ENCODE data around the gene HSPB2. TPM values are rescaled to one million over a fixed set of nuclear protein-coding genes. Genes with fewer than 3 reads are reported as not detected.

The HSPB2 gene
- total RNA-seq, 1 donor = 1.5 TPM

DNA sequence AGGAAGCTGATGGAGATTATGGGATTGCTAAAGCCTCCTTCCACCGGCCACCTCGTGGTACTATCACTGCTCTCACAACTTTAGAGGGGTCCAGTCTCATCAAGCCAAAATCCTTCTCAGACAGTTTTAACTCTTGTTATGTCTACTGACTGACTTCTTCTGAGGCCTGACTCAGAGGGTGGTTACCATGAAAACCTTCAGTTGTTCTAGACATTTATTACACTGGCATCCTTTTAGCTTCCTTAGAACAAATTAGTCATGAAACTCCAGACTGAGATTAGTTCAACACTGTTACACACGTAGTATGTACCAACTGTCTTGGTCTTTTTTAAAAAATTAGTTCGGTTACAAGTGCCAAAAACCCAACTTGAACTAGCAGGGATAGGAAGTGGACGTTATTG, 32.1 kb downstream of the HSPB2 start:
- H3K4me3 ChIP-seq (ENCODE audit: low read depth, low read length) = no peak overlapping the region
- TF ChIP-seq, protein P1, sequence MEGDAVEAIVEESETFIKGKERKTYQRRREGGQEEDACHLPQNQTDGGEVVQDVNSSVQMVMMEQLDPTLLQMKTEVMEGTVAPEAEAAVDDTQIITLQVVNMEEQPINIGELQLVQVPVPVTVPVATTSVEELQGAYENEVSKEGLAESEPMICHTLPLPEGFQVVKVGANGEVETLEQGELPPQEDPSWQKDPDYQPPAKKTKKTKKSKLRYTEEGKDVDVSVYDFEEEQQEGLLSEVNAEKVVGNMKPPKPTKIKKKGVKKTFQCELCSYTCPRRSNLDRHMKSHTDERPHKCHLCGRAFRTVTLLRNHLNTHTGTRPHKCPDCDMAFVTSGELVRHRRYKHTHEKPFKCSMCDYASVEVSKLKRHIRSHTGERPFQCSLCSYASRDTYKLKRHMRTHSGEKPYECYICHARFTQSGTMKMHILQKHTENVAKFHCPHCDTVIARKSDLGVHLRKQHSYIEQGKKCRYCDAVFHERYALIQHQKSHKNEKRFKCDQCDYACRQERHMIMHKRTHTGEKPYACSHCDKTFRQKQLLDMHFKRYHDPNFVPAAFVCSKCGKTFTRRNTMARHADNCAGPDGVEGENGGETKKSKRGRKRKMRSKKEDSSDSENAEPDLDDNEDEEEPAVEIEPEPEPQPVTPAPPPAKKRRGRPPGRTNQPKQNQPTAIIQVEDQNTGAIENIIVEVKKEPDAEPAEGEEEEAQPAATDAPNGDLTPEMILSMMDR (IDR thresholded peaks at IDR 0.05; ENCODE audit: insufficient read depth, low read length) = no peak
- peak; percentile 81 for DNase-seq (ENCODE audit: low read depth)

DNA sequence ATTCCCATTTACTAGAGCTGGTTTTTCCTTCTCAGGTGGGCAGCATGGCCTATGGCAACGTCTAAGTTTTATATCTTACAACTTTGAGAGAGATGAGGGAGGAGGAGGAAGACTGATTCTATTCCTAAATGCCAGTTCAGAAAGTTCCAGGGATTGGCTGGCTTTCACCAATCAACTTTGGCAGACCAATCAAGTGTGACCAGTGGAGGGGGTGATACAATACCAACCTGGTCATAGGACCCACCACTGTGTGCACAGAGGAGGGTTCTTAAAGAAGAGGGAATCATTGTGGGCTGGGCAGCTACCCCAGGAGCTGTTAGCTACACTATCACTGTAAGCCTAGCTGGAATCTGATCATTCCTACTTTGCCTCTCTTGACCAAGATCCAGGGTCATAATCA, 32.7 kb downstream of the HSPB2 start:
- TF ChIP-seq, protein P1 (IDR thresholded peaks at IDR 0.05; ENCODE audit: insufficient read depth, low read length) = no peak
- DNase-seq (ENCODE audit: low read depth) = no peak
- H3K4me3 ChIP-seq (ENCODE audit: low read depth, low read length) = no peak overlapping the region

GRCh38 chr11:111946499-111946898, 34.0 kb downstream of the HSPB2 start:
- TF ChIP-seq, protein P1 (IDR thresholded peaks at IDR 0.05; ENCODE audit: insufficient read depth, low read length) = no peak
- DNase-seq (ENCODE audit: low read depth) = no peak
- no peak overlapping the region for H3K4me3 ChIP-seq (ENCODE audit: low read depth, low read length)

DNA sequence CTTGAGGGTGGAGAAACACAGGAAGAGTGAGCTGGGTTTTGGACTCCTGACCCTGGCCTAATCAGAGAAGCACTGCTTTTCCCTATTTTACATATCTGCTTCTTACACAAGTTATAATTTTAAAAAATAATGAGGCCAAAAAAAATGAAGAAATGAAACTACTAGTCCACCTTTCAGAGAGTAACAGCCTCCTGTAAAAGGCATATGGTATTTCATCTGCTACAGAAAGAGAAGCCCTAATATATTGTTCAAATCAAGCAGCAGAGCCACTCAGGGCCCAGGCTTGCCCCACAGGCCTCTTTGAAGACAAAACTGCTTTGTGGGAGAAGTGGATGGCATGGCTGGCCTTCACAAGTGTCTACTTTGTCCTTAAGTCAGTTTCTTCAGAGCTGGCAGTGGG, 34.6 kb downstream of the HSPB2 start:
- no peak for DNase-seq (ENCODE audit: low read depth)
- H3K4me3 ChIP-seq (ENCODE audit: low read depth, low read length) = no peak overlapping the region
- TF ChIP-seq, protein P1 (IDR thresholded peaks at IDR 0.05; ENCODE audit: insufficient read depth, low read length) = no peak

DNA sequence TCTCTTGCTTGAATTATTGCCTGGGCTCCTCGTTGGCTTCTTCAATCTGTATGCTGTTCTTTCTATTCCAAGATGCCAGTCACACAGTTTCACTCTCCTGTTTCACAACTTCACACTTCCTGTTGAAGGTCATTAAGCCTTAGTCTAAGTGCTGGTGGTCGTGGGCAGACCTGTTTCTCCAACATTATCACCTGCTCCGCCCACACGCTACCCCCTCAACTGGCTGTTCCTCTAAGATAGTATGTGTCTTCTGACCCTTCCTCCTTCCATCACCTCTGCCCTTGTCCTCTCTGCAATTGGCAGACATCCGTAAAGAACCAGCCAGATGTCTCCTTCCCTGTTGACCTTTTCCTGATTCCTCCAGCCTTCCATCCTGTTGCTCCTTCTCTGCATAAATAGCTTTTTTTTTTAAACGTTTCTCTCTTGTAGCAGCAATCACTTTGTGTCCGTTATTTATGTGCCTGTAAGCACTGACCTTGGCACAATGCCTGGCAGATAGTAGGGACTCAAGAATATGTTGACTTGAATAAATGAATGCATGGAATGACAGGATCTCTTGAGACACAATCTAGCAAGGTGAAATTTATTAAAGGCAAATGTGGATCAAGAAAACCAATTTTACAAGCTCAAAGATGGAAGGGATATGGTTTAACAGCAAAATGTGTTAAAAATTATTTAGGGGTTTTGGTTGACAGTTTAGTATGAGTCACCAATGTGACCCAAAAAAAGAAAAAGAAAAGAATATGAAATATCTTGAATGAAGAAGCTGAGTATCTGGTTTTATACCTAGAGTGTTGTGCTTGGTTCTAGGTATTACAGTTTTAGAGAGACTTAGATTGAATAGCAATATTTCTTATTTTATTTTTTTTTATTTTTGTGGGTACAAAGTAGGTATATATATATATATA, 37.2 kb downstream of the HSPB2 start:
- no peak for DNase-seq (ENCODE audit: low read depth)
- H3K4me3 ChIP-seq (ENCODE audit: low read depth, low read length) = no peak overlapping the region
- TF ChIP-seq, protein P1 (IDR thresholded peaks at IDR 0.05; ENCODE audit: insufficient read depth, low read length) = no peak

DNA sequence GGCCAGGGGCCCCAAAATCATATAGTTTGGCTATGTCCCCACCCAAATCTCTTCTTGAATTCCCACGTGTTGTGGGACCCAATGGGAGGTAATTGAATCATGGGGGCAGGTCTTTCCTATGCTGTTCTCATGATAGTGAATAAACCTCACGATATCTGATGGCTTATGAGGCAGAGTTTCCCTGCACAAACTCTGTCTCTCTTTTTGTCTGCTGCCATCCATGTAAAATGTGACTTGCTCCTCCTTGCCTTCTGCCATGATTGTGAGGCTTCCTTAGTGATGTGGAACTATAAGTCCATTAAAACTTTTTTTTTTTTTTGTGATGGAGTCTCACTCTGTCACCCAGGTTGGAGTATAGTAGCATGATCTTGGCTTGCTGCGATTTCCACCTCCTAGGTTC, 39.0 kb downstream of the HSPB2 start:
- no peak for DNase-seq (ENCODE audit: low read depth)
- H3K4me3 ChIP-seq (ENCODE audit: low read depth, low read length) = no peak overlapping the region
- TF ChIP-seq, protein P1 (IDR thresholded peaks at IDR 0.05; ENCODE audit: insufficient read depth, low read length) = no peak
